ENCODE measurements around the gene COL18A1. TPM values are rescaled to one million over a fixed set of nuclear protein-coding genes. Genes with fewer than 3 reads are reported as not detected.

Gene COL18A1
- polyA plus RNA-seq, 3 donors = 0.80 to 4.1 (median 1.1) TPM

GRCh38 chr21:45465105-45465504 lies 60.1 kb downstream of the COL18A1 start:
- H3K27ac Mint-ChIP-seq = no peak overlapping the region
- 57% methylated on average over 9 of the region's 16 CpGs for WGBS (ENCODE audit: insufficient coverage)
- no peak overlapping the region for H2AFZ ChIP-seq (ENCODE audit: insufficient read depth, low read depth, low read length, poor library complexity, severe bottlenecking)
- H3K27me3 ChIP-seq (ENCODE audit: control insufficient read depth in 2 of 2, insufficient read depth in 2 of 2, low read length in 2 of 2) = no peaks in the 10 kb centered on the region
- H3K79me2 ChIP-seq (ENCODE audit: insufficient read depth, low read length) = no peaks in the 10 kb centered on the region
- H3K4me1 ChIP-seq (ENCODE audit: control insufficient read depth in 1 of 2, insufficient read depth in 2 of 2, low read length in 2 of 2) = no peaks in the 10 kb centered on the region
- H3K36me3 Mint-ChIP-seq = no peaks in the 10 kb centered on the region
- no peak for DNase-seq
- TF ChIP-seq CTCF (IDR thresholded peaks at IDR 0.05) = no peak
- intact Hi-C loops (cut with micrococcal nuclease) = no loop called here
- no peaks in the 10 kb centered on the region for H4K20me1 ChIP-seq (ENCODE audit: insufficient read depth, low read length)
- H3K4me3 ChIP-seq (replicated peaks in 1 of 3; ENCODE audit: low read depth in 2 of 3, low read length in 3 of 3) = no peak overlapping the region
- H3K4me3 Mint-ChIP-seq = no peak overlapping the region
- H3K27ac ChIP-seq (ENCODE audit: low read depth in 1 of 2, low read length in 2 of 2) = no peak overlapping the region
- peaks cover 4 to 17% (median 16%) of the 10 kb centered on the region in 3 donors for H3K27me3 Mint-ChIP-seq (ENCODE audit: low read depth in 3 of 3)
- no peak overlapping the region for H3K9ac ChIP-seq (ENCODE audit: insufficient read depth, low read length, poor library complexity, severe bottlenecking)
- no peaks in the 10 kb centered on the region for H3K36me3 ChIP-seq (replicated peaks in 1 of 2; ENCODE audit: control insufficient read depth in 1 of 2, insufficient read depth in 2 of 2, low read length in 2 of 2)
- H3K9me3 ChIP-seq (replicated peaks in 1 of 2; ENCODE audit: control insufficient read depth in 1 of 2, insufficient read depth in 1 of 2, low read length in 2 of 2) = peaks cover 0 to 3% of the 10 kb centered on the region in 2 donors
- no peak overlapping the region for H3K4me2 ChIP-seq (replicated peaks; ENCODE audit: extremely low read depth, low read length, poor library complexity, severe bottlenecking)
- H3K4me1 Mint-ChIP-seq = no peaks in the 10 kb centered on the region
- peaks cover 0 to 18% (median 8%) of the 10 kb centered on the region in 7 donors for H3K9me3 Mint-ChIP-seq

- Mint-ChIP-seq H3K27me3 (ENCODE audit: low read depth in 3 of 3) (peaks cover 4 to 17% (median 16%) of the 10 kb centered on the region in 3 donors), H3K4me3 (no peak overlapping the region), H3K4me1 (no peaks in the 10 kb centered on the region), H3K9me3 (peaks cover 0 to 18% (median 8%) of the 10 kb centered on the region in 7 donors), H3K36me3 (no peaks in the 10 kb centered on the region), H3K27ac (no peak overlapping the region)
- no peaks in the 10 kb centered on the region for H4K20me1 ChIP-seq (ENCODE audit: insufficient read depth, low read length)
- H3K27me3 ChIP-seq (ENCODE audit: control insufficient read depth in 2 of 2, insufficient read depth in 2 of 2, low read length in 2 of 2) = no peaks in the 10 kb centered on the region
- H3K4me3 ChIP-seq (replicated peaks in 1 of 3; ENCODE audit: low read depth in 2 of 3, low read length in 3 of 3) = no peak overlapping the region
- H3K36me3 ChIP-seq (replicated peaks in 1 of 2; ENCODE audit: control insufficient read depth in 1 of 2, insufficient read depth in 2 of 2, low read length in 2 of 2) = no peaks in the 10 kb centered on the region
- no peaks in the 10 kb centered on the region for H3K4me1 ChIP-seq (ENCODE audit: control insufficient read depth in 1 of 2, insufficient read depth in 2 of 2, low read length in 2 of 2)
- WGBS (ENCODE audit: insufficient coverage) = 97% methylated on average over 21 of the region's 27 CpGs
- H3K9me3 ChIP-seq (replicated peaks in 1 of 2; ENCODE audit: control insufficient read depth in 1 of 2, insufficient read depth in 1 of 2, low read length in 2 of 2) = peaks cover 0 to 3% of the 10 kb centered on the region in 2 donors
- no peak overlapping the region for H3K4me2 ChIP-seq (replicated peaks; ENCODE audit: extremely low read depth, low read length, poor library complexity, severe bottlenecking)
- no peak overlapping the region for H3K27ac ChIP-seq (ENCODE audit: low read depth in 1 of 2, low read length in 2 of 2)
- no peak overlapping the region for H2AFZ ChIP-seq (ENCODE audit: insufficient read depth, low read depth, low read length, poor library complexity, severe bottlenecking)
- DNase-seq = no peak
- intact Hi-C loops (cut with micrococcal nuclease) = no loop called here
- TF ChIP-seq CTCF (IDR thresholded peaks at IDR 0.05) = no peak
- no peak overlapping the region for H3K9ac ChIP-seq (ENCODE audit: insufficient read depth, low read length, poor library complexity, severe bottlenecking)
- H3K79me2 ChIP-seq (ENCODE audit: insufficient read depth, low read length) = no peaks in the 10 kb centered on the region
Observed at GRCh38 chr21:45465611-45466329, 60.8 kb downstream of the COL18A1 start.

All from CD14-positive monocyte (primary cell).